ENCODE measurements around the gene PTPRD. TPM values are rescaled to one million over a fixed set of nuclear protein-coding genes. Genes with fewer than 3 reads are reported as not detected.

PTPRD gene
- total RNA-seq, 1 experiment from 2014 or later: 0.02 TPM

GRCh38 chr9:8450810-8451545 is 2161.8 kb downstream of the PTPRD start:
- TF ChIP-seq SIN3A (IDR thresholded peaks at IDR 0.05; ENCODE audit: low read depth) (no peak), ZFX (IDR thresholded peaks at IDR 0.05) (no peak), REST (IDR thresholded peaks at IDR 0.05; ENCODE audit: low read depth) (no peak), ZNF274 (IDR thresholded peaks at IDR 0.05; ENCODE audit: low read depth, low read length) (no peak), ATF3 (IDR thresholded peaks at IDR 0.05) (no peak)
- CTCF ChIA-PET: no interaction called here
- no peaks in the 10 kb centered on the region for H3K27me3 ChIP-seq (ENCODE audit: insufficient read depth, low read length)
- H3K4me2 ChIP-seq (ENCODE audit: low read length): no peak overlapping the region
- H3K4me3 ChIP-seq (replicated peaks in 1 of 2; ENCODE audit: low read depth in 1 of 2, low read length in 2 of 2): no peak overlapping the region
- RAD21 ChIA-PET (ENCODE audit: low non-redundant PET in 1 of 2, low total read pairs in 2 of 2, uncharacterized antibody in 2 of 2, unreplicated experiment in 2 of 2): no interaction called here
- no peak overlapping the region for H2AFZ ChIP-seq (ENCODE audit: low read depth, low read length, poor library complexity, severe bottlenecking)
- no peaks in the 10 kb centered on the region for H3K79me2 ChIP-seq (ENCODE audit: insufficient read depth, low read length)
- no peaks in the 10 kb centered on the region for H4K20me1 ChIP-seq (ENCODE audit: insufficient read depth)
- BruUV-seq (replicated peaks): no TSS peak
- DNase-seq (ENCODE audit: low read depth, low spot score) (no peak), ATAC-seq (no peak)
- H3K36me3 ChIP-seq (ENCODE audit: control insufficient read depth in 1 of 2, insufficient read depth in 2 of 2, low read length in 2 of 2): no peaks in the 10 kb centered on the region
- H3K9ac ChIP-seq (ENCODE audit: low read length): no peak overlapping the region
- H3K9me3 ChIP-seq (ENCODE audit: control insufficient read depth in 1 of 2, insufficient read depth in 1 of 2, low read depth in 1 of 2, low read length in 2 of 2): peaks cover 6 to 19% of the 10 kb centered on the region in 2 experiments; a peak in 2 of 4 replicates
- no peaks in the 10 kb centered on the region for H3K9me2 ChIP-seq (ENCODE audit: insufficient read depth)
- POLR2A ChIA-PET: no interaction called here
- intact Hi-C loops (cut with micrococcal nuclease): no loop called here
- H3K4me1 ChIP-seq (ENCODE audit: control insufficient read depth in 1 of 2, insufficient read depth in 2 of 2, low read length in 2 of 2): no peaks in the 10 kb centered on the region
- H3K27ac ChIP-seq (ENCODE audit: low read depth, low read length): no peak overlapping the region
